ENCODE measurements around the gene FAM219A.
"Not testable (repeated sequence)": the region's sequence is repeated elsewhere in the genome, so short reads cannot be mapped to it uniquely, and the experiment has no call there.

The FAM219A gene

GRCh38 chr9:34374905-34375552 lies 83.3 kb downstream of the FAM219A start:
- DNase-seq, result no peak

- DNase-seq, result no peak
Measured at GRCh38 chr9:34374339-34374738, 84.0 kb downstream of the FAM219A start.

- DNase-seq, result no peak
Measured at GRCh38 chr9:34373749-34374148, 84.6 kb downstream of the FAM219A start.

- no peak for DNase-seq
Measured at GRCh38 chr9:34372467-34373011, 85.8 kb downstream of the FAM219A start.

- DNase-seq, result no peak
Measured at GRCh38 chr9:34371886-34372466, 86.4 kb downstream of the FAM219A start.

GRCh38 chr9:34370970-34371880 lies 87.1 kb downstream of the FAM219A start:
- DNase-seq, result no peak

GRCh38 chr9:34370335-34370969 lies 87.9 kb downstream of the FAM219A start:
- DNase-seq, result no peak

GRCh38 chr9:34369636-34370035 lies 88.7 kb downstream of the FAM219A start:
- DNase-seq, result no peak

- not testable (repeated sequence) for DNase-seq
Measured at GRCh38 chr9:34368796-34369195, 89.6 kb downstream of the FAM219A start.

- DNase-seq, result not testable (repeated sequence)
Measured at GRCh38 chr9:34367751-34368410, 90.5 kb downstream of the FAM219A start.

- DNase-seq, result no peak
Measured at GRCh38 chr9:34366365-34366764, 92.0 kb downstream of the FAM219A start.

- DNase-seq, result no peak
Measured at GRCh38 chr9:34365282-34365681, 93.1 kb downstream of the FAM219A start.

GRCh38 chr9:34363619-34364351 lies 94.6 kb downstream of the FAM219A start:
- no peak for DNase-seq

GRCh38 chr9:34362614-34363214 lies 95.7 kb downstream of the FAM219A start:
- DNase-seq, result no peak

- DNase-seq, result not testable (repeated sequence)
Measured at GRCh38 chr9:34352957-34353356, 105.4 kb downstream of the FAM219A start.

GRCh38 chr9:34352122-34352652 lies 106.2 kb downstream of the FAM219A start:
- not testable (repeated sequence) for DNase-seq

- no peak for DNase-seq
Measured at GRCh38 chr9:34349324-34349723, 109.0 kb downstream of the FAM219A start.

Measured in NCI-H1694 (cell line).